GM18499 (cell line): ENCODE results near the gene TSPEAR.
"Not testable (repeated sequence)": the region's sequence is repeated elsewhere in the genome, so short reads cannot be mapped to it uniquely, and the experiment has no call there.

ENCODE experiments used
- ATAC-seq: cut with Tn5 transposase; IDR thresholded peaks from one replicate; pipeline ENCODE4 v1.9.1; 2021; ENCODE audit warnings: moderate number of reproducible peaks; ENCODE audit not compliant: insufficient read depth, unreplicated experiment

Gene TSPEAR

DNA sequence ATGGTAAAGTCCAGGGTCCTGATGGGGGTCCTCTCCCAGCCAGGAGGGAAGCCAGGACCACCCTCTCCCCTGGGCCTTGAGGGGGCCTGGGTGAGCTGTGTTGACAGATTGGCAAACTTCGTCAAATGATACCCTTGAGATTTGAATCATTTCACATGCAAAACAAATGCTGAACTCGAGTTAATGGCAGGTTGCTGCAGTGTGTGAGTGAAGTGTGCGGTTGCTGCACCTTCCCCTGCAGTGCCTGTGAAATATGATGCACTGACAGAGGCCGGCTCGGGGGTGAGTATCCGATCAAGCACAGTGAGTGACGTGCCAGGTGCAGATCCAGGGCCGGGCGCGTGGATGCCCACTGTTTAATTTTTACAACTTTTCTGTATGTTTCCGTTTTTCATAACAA is 23.7 kb downstream of the TSPEAR start:
- no peak for ATAC-seq

DNA sequence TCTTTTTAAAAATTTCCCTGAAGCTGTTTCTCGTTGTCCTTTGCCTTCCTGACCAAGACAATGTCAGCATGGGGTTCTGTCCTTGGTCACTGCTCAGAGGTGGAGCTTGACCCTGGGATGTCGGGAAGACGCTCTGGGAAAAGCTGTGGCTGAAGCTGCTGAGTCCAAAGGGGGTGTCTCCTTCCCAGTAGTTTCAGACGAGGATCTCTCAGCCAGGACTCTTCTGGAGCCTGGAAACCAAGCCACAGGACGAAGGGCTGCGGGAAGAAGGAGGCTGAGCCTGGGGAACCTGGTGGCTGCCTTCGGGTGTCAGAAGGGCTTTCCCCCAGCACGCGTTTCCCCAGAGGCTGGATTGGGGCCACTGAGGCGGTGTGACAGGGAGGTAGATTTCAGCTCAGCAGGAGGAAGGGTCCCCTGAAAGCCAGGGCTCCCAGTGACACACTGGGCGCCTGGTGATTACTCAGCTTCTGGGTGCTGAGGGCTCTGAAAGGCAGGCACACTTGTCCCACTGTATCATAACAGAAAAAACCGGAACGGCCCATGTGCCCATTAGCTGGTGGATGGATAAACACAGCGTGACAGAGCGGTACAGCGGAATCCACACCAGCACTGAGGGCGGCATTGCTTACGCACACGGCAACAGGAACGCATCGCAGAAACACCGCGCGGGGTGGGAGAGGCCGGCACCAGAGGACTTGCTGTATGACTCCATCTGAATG is 24.4 kb downstream of the TSPEAR start:
- no peak for ATAC-seq

DNA sequence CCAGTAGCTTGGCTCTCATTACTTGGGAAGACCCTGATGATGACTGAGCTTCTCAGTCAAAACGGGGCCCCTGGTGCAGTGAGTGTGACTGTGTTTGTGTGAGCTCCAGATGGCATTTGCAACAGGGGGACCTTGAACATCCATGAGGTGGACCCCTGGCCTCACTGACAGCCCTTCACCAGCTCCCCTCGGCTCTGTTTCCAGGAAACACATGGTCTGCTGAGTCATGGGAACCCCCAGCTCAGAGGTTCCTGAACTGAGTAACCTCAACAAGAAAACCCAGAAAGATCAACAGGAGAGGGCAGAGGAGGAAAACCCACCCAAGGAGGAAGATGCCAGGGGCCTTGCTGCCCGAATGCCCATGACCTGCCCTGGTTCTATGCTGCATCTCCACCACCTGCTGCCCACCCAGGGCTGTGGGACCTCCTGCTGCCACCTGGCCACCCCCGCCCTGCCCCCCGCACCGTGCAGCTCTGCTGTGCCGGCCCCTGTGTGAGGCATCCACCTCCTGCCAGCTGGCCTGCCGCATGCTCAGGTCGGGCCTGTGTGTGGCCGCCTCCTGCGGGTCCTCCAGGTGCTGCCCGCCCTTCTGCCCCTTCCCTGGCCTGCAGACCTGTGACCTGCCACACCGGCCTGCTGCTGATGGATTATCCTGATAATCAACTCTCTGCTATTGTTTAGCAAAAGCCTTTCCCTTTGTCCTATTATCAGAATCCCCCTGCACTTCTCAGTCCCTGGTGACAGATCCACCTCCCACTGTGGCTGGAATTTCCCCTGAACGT is 25.2 kb downstream of the TSPEAR start:
- ATAC-seq, result no peak

DNA sequence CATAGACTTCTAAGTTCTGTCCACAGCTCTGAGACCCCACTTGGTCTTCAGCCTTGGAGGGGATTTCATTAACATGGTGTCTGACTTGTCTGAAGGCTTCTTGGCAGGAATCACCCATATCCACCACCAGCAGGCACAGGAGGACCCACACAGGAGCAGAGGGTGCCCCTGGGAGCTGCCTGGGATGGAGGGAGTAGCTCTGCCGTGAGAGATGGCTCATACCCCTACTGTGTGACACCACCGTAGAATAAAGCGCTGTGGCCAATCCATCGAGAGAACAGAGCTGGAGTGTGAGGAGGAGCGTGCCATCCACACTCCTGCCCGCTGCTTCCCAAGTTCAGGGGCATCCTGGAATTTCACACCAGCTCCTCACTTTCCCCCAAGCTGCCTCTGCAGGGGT is 26.3 kb downstream of the TSPEAR start:
- not testable (repeated sequence) for ATAC-seq

DNA sequence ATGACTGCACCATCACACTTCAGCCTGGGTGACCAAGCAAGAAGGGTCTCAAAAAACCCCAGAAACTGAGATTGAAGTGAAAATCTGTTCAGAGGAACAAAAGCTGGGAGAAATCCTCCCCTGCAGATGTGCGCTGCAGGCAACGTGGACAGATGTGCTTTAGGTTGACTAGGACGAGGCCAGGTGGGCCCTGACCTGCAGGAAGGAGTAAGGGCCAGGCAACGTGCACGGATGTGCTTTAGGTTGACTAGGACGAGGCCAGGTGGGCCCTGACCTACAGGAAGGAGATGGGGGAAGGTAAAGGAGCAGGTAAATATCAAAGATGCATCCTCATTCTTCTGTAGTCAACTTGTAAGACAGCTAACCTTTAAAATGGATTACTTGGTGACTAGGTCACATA is 26.9 kb downstream of the TSPEAR start:
- no peak for ATAC-seq

DNA sequence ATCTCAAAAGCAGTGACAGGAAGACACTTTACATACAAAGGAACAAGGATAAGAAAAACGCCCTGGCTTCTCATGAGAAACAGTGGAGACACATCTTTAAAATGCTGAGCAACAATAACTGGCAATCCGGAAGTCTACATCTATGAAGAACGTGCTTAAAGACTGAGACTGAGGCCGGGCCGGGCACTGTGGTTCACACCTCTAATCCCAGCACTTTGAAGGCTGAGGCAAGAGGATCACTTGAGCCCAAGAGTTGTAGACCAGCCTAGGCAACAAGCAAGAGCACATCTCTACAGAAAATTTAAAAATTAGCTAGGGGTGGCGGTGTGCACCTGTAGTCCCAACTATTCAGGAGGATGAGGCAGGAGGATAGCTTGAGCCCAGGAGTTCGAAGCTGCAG is 27.3 kb downstream of the TSPEAR start:
- no peak for ATAC-seq

DNA sequence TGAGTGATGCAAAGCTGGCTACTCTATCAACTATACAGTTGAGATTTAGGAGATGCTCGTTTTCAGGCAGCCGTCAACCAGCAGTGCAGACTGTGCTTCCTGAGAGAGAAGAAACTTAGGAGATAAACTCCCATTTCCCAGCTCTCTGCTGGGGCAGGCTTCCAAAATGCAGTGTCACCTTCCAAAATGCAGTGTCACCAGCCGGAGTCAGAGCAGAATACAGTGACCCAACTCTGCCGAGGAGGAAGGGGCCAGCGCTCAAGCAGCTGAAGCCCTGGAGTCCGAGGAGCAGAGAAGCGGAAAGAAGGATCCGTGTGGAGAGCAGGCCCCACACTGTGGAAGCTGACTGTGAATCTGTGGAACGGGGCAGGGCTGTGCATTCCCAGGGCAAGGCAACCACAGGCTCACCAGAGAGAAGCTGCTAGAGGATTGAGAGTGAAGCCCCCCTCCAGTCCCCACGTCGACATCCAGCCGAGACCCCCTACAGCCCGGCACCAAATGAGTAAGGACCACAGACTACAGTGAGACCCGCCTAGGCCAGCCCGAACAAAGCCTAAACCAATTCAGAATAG is 28.7 kb downstream of the TSPEAR start:
- no peak for ATAC-seq

DNA sequence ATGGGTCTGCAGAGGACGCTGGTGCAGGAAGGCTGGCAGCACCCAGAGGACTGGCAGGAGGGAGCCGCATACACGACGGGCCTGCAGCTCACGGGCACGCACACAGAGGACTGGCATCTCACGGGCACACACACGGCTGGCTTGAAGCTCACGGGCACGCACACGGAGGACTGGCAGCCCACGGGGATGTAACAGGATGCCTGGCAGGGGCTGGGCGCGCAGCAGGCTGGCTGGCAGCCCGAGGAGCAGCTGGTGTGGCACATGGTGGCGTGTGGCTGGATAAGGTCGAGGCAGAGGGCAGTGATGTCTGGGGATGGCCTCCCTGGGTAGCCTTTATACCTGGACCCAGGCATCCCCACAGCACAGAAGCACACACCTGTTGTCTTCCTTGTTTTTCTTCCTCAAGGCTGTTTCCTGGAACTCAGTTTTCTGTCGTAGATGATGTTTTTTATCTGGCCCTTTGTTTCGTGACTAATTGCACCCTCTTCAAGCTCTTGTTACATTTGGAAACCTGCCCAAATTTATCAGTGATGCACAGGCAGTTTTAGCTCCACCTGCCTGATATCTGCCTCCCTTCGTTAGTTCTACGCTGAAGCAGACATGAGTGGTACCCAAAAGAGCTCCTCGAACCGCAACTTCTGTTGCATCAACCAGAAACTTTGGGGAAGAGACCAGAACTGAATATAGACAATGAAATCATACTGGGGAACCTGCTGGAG is 29.4 kb downstream of the TSPEAR start, which contains the start of gene KRTAP12-1:
Gene KRTAP12-1 (minus strand): TSS at position 303 of the 719 bp plus-strand sequence. CDS start 40 bp downstream, at position 263.
- ATAC-seq, result no peak

DNA sequence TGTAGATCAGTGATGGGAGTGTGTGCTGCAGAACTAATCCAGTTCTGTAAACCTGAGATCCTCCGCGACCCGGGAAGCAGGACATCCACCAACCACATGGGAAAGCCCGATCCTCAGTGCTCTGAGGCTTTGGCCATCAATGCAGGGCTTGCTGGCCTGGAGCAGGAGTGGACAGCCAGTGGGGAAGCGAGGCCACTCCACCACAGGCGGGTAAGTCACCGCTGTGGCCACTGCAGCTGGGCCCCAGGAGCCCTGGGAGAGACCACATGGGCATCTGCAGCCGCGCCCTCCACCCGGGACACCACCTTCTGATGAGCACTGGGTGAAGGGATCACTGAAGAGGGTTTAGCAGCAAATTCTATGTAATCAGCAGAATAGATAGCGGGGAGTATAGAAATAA is 30.2 kb downstream of the TSPEAR start:
- no peak for ATAC-seq

DNA sequence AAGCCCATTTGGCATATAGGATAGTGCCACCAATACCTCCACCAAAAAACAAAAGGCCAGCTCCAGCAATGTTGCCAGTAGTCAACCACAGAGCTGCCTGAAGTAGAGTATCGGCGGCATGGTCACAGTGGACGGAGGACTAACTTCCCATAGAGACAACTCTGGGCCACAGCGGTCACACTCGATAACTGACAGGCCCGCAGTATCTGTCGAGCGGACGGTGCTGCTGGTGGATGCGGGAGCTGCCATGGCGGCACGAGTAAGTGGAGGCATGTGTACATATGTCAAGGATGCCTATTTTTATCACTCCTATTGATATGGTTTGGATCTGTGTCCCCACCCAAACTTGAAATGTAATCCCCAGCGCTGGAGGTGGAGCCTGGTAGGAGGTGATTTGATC is 33.5 kb downstream of the TSPEAR start:
- no peak for ATAC-seq

DNA sequence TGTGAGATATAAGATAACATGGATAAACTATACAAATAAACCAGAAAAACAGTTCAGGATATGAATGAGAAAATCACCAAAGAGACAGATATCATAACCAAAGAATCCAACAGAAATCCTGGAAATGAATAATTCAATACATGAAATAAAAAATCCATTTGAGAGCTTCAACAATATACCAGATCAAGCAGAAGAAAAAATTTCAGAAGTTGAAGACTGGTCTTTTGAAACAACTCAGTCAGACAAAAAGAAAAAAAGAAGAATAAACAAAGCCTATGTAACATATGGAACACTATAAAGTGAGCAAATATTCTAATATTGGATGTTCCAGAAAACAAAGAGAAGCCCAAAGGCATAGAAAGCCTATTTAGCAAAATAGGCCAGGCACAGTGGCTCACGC is 39.5 kb downstream of the TSPEAR start:
- no peak for ATAC-seq

DNA sequence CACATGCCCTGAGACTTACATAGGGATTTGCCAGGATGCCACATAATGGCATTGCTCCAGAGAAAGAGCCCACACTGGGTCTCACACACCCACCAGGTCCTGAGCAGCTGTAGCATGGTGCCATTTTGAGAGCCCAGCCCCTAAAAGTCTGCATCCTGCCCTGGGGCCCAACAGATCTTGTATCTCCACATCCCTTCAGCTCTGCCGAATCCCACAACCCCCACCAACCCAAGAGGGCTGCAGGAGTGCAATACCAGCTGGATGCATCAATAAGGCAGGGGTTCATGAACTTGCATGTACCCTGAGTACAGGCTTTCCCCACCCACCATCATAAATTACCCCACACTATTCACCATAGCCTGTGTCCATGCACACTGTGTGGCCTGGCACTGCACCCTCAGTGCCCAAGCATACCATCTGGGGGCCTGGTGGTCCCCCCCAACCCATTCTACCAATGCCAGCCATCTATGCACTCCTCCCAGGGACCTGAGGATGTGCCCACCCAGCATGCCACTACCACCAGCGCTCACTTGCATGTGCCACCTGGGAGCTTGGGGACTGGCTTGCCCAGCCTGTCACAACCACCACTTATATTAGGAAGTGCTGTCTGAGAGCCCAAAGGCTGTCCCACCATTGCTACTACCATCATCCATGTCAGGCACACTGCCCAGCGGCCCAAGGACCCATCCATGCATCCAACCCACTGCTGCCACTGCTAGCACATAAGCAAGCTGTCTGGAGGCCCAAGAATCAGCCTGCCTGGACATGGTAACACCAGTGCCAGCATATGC is 40.5 kb downstream of the TSPEAR start:
- no peak for ATAC-seq

DNA sequence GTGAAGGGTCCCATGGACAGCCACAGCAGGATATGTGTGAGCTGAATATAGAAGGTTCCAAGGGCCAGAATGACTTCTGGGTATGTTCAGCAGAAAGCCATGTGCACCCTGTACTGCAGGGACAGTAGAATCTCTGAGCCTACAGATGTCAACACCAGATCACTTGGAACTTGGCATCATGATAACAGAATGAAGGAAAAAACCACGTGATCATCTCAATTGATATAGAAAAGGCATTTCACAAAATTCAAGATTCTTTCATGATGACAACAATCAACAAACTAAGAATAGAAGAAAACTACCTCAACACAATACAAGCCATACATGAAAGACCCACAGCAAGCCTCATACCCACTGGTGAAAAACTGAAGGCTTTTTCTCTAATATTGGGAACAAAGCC is 43.8 kb downstream of the TSPEAR start:
- ATAC-seq, result no peak

DNA sequence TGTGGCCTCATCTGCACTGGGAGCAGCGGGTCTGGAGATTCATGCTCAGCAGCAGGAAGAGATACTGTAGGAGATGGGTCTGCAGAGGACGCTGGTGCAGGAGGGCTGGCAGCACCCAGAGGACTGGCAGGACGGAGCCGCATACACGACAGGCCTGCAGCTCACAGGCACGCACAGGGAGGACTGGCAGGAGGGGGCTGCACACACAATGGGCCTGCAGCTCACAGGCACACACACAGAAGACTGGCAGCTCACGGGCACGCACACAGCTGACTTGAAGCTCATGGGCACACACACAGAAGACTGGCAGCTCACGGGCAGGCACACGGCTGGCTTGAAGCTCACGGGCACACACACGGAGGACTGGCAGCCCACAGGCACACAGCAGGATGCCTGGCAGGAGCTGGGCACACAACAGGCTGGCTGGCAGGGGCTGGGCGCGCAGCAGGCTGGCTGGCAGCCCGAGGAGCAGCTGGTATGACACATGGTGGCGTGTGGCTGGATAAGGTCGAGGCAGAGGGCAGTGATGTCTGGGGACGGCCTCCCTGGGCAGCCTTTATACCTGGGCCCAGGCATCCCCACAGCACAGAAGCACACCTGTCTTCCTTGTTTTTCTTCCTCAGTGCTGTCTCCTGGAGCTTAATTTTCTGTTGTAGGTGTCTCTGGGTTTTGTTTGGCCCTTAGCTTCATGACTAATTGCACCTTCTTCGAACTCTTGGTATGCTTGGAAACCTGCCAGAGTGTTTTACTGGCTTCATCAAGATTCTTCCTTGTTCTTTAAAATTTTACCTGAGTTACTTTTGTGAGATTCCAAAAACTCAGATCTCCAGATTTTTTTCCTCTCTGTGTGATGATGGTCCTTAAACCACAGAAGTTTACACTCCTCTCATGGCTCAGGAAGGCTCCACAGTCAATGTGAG is 44.7 kb downstream of the TSPEAR start, which contains the start of gene KRTAP12-2:
Gene KRTAP12-2 (minus strand): TSS at position 527 of the 920 bp plus-strand sequence. CDS start 41 bp downstream, at position 486.
- no peak for ATAC-seq

DNA sequence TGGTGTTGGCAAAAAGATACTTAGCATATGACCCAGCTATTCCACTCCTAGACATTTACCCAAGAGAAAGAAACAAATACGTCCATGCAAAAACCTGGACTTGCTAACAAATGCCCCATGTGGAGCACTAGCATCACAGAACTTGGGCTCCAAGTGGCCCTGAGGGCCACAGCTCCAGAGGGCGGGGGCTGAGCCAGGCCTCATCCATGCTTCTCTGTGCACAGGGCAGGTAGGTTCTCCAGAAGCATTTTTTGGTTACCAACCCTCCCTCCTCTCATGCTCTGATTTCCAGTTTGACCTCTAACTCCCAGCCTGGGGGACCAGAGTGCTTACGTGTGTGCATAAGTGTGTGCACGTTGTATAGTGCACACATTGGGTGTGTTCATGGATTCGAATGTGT is 46.7 kb downstream of the TSPEAR start:
- ATAC-seq, result no peak

DNA sequence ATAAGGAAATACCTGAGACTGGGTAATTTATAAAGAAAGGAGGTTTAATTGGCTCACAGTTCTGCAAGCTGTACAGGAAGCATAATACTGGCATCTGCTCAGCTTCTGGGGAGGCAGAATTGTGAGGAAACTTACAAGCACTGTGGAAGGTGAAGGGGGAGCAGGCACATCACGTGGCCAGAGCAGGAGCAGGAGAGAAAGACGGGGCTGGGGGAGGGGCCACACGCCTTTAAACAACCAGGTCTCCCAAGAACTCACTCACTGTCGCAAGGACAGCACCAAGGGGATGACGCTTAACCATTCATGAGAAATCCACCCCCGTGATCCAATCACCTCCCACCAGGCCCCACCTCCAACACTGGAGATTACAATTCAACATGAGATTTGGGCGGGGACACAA is 49.8 kb downstream of the TSPEAR start:
- ATAC-seq, result not testable (repeated sequence)

DNA sequence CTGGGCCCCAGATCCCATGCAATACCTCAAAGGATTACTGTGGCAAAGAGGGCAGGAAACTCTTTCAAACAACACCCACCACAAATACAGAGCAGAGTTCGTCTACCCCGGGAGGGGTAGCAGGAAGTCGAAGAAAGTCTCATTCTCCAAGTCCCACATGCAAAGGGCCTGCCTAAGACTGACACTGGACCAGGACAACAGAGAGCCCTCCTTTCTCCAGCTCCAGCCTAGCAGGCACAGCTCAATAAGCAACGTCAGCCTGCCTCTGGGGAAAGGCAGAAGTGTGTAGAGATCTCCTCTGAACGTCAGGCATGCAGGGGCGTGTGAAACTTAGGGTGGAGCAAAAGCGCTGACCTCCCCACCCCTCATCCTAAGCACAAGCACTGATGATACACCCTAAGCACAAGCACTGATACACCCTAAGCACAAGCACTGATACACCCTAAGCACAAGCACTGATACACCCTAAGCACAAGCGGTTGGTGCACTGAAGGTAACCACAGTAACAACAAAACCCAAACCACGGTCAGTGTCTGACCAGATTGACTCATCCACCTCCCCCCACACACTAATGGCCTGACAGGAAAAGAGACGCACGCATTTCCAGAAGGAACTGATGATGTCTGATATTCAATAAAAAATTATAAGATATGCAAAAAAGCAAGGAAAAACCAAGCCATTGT is 52.3 kb downstream of the TSPEAR start:
- no peak for ATAC-seq

DNA sequence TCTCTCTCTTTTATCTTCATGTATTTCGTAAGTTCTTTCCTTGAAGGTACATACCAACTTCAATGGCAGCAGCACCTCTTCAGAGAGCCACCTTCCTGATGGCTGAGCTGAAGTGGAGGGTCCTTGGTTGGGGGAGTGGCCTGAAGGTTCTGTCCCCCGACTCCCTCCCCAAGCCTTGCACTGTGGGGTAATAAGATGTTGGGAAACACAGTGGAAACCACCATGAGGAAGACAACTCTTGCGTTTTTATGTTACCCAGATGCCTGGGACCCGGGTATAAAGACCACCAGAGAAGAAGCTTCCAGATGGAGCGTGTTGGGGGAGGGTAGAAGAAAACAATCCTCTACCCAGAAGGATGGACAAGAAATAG is 52.8 kb downstream of the TSPEAR start:
- ATAC-seq, result no peak
